ENCODE measurements around the gene BHLHE23.

GRCh38 chr20:63044605-63045004 lies 37.8 kb upstream of the BHLHE23 start:
- TF ChIP-seq CTCF (IDR thresholded peaks at IDR 0.05; ENCODE audit: low read length) (no peak), EZH2 (optimal IDR thresholded peaks at IDR 0.05; ENCODE audit: low read depth, low read length) (no peak)

Measured in MM.1S (cell line).